CD14-positive monocyte (primary cell): ENCODE data around the gene DNAJB13. TPM values are rescaled to one million over a fixed set of nuclear protein-coding genes. Genes with fewer than 3 reads are reported as not detected.

Experiments used
- DNase-seq, 3 donors: peaks; one replicate each; pipeline ENCODE4 v3.0.0-alpha.2; 2011 to 2022
- H2AFZ ChIP-seq: 2 replicates; pipeline ENCODE4 v1.6.0; 2012; ENCODE audit warnings: mild to moderate bottlenecking, low read depth, low read length, inconsistent platforms; ENCODE audit not compliant: insufficient read depth, poor library complexity, severe bottlenecking
- H3K27ac ChIP-seq, 2 donors: 1 replicate in 1 of 2; 2 replicates in 1 of 2; pipeline ENCODE4 v1.5.1; 2012 to 2013; ENCODE audit warnings: low read length in 2 of 2, control low read depth in 1 of 2, inconsistent platforms in 1 of 2, low read depth in 1 of 2, mild to moderate bottlenecking in 1 of 2
- H3K27me3 ChIP-seq, 2 donors: one replicate each; pipeline versions ENCODE4 v1.6.0 to v1.6.1; 2011 to 2013; ENCODE audit warnings: low read length in 2 of 2; ENCODE audit not compliant: control insufficient read depth in 2 of 2, insufficient read depth in 2 of 2
- H3K36me3 ChIP-seq, 2 donors: replicated peaks in 1 of 2; 1 replicate in 1 of 2; 2 replicates in 1 of 2; pipeline versions ENCODE4 v1.5.1 to v1.6.1; 2012 to 2013; ENCODE audit warnings: low read length in 2 of 2, control low read depth in 1 of 2, inconsistent platforms in 1 of 2, mild to moderate bottlenecking in 1 of 2; ENCODE audit not compliant: insufficient read depth in 2 of 2, control insufficient read depth in 1 of 2
- H3K4me1 ChIP-seq, 2 donors: 1 replicate in 1 of 2; 2 replicates in 1 of 2; pipeline versions ENCODE4 v1.5.1 to v1.6.1; 2012 to 2013; ENCODE audit warnings: low read length in 2 of 2, control low read depth in 1 of 2, inconsistent platforms in 1 of 2, mild to moderate bottlenecking in 1 of 2, moderate library complexity in 1 of 2; ENCODE audit not compliant: insufficient read depth in 2 of 2, control insufficient read depth in 1 of 2
- H3K4me2 ChIP-seq: replicated peaks from 2 replicates; pipeline ENCODE3; 2012; ENCODE audit warnings: low read length, moderate library complexity, mild to moderate bottlenecking; ENCODE audit not compliant: poor library complexity, severe bottlenecking; ENCODE audit errors: extremely low read depth
- H3K4me3 ChIP-seq, 3 experiments: fragments of 200-600 bp in 1 of 3; sonication (generic) in 1 of 3; replicated peaks in 1 of 3; 1 replicate in 2 of 3; 2 replicates in 1 of 3; pipeline ENCODE4 v1.5.1; 2011 to 2013; ENCODE audit warnings: low read length in 3 of 3, mild to moderate bottlenecking in 3 of 3, control low read depth in 2 of 3, low read depth in 2 of 3, inconsistent platforms in 1 of 3, moderate library complexity in 1 of 3
- H3K79me2 ChIP-seq: 2 replicates; pipeline ENCODE4 v1.6.0; 2012; ENCODE audit warnings: mild to moderate bottlenecking, control low read depth, inconsistent platforms, low read length, moderate library complexity; ENCODE audit not compliant: insufficient read depth
- H3K9ac ChIP-seq: 2 replicates; pipeline ENCODE4 v1.6.0; 2017; ENCODE audit warnings: low read length, mild to moderate bottlenecking; ENCODE audit not compliant: insufficient read depth, poor library complexity, severe bottlenecking
- H3K9me3 ChIP-seq, 2 donors: replicated peaks in 1 of 2; 1 replicate in 1 of 2; 2 replicates in 1 of 2; pipeline versions ENCODE4 v1.5.1 to v1.6.1; 2012 to 2013; ENCODE audit warnings: low read length in 2 of 2, control low read depth in 1 of 2; ENCODE audit not compliant: control insufficient read depth in 1 of 2, insufficient read depth in 1 of 2
- H4K20me1 ChIP-seq: 2 replicates; pipeline ENCODE4 v1.6.0; 2012; ENCODE audit warnings: mild to moderate bottlenecking, low read length, control low read depth, moderate library complexity; ENCODE audit not compliant: insufficient read depth
- H3K27ac Mint-ChIP-seq, 7 donors: one replicate each; pipeline ENCODE4 v1.8.0; 2020; ENCODE audit warnings: mild to moderate bottlenecking in 7 of 7, mixed read lengths in 7 of 7, moderate library complexity in 6 of 7, inconsistent platforms in 2 of 7
- H3K27me3 Mint-ChIP-seq, 3 donors: one replicate each; pipeline ENCODE4 v1.8.0; 2021 to 2022; ENCODE audit warnings: low read depth in 3 of 3, mild to moderate bottlenecking in 3 of 3, mixed read lengths in 3 of 3, moderate library complexity in 3 of 3, inconsistent platforms in 1 of 3
- H3K36me3 Mint-ChIP-seq, 2 donors: one replicate each; pipeline ENCODE4 v1.8.0; 2020; ENCODE audit warnings: mixed read lengths in 2 of 2, inconsistent platforms in 1 of 2, mild to moderate bottlenecking in 1 of 2
- H3K4me1 Mint-ChIP-seq: one replicate; pipeline ENCODE4 v1.8.0; 2020; ENCODE audit warnings: mild to moderate bottlenecking, mixed read lengths
- H3K4me3 Mint-ChIP-seq, 2 donors: one replicate each; pipeline ENCODE4 v1.8.0; 2020; ENCODE audit warnings: mild to moderate bottlenecking in 2 of 2, mixed read lengths in 2 of 2, moderate library complexity in 1 of 2
- H3K9me3 Mint-ChIP-seq, 7 donors: one replicate each; pipeline ENCODE4 v1.8.0; 2020 to 2022; ENCODE audit warnings: mixed read lengths in 7 of 7, mild to moderate bottlenecking in 6 of 7, moderate library complexity in 6 of 7, inconsistent platforms in 2 of 7
- WGBS: methylation state at CpG from one replicate; pipeline ENCODE4 v1.1.5; 2013; ENCODE audit warnings: missing lambda C conversion rate; ENCODE audit not compliant: insufficient coverage; 5-methylcytosine and 5-hydroxymethylcytosine counted together
- intact Hi-C, 2 donors: fragments of 100-400 bp; cut with micrococcal nuclease; formaldehyde crosslinking; loops; one replicate each; pipeline versions ENCODE4 v1.15.0 to v1.15.1; 2023
- polyA plus RNA-seq, 3 donors: library from polyadenylated mRNA; depleted of rRNA in 1 of 3; unstranded in 2 of 3; stranded (reverse) in 1 of 3; fragments of 300-500 nt in 2 of 3; fragments of >200 nt in 1 of 3; fragmentation: Illumina TruSeq in 2 of 3; gene quantifications; 1 replicate in 2 of 3; 2 replicates in 1 of 3; pipeline ENCODE4 v1.2.3, GENCODE V29; 2012 to 2021
- TF ChIP-seq, protein P1 (sequence below): fragments of 200-600 bp; IDR thresholded peaks from one replicate; pipeline ENCODE4 v1.8.0; 2022; ENCODE audit warnings: antibody characterized with exemption, mild to moderate bottlenecking

DNAJB13 gene
- polyA plus RNA-seq, 3 donors, result not detected

DNA sequence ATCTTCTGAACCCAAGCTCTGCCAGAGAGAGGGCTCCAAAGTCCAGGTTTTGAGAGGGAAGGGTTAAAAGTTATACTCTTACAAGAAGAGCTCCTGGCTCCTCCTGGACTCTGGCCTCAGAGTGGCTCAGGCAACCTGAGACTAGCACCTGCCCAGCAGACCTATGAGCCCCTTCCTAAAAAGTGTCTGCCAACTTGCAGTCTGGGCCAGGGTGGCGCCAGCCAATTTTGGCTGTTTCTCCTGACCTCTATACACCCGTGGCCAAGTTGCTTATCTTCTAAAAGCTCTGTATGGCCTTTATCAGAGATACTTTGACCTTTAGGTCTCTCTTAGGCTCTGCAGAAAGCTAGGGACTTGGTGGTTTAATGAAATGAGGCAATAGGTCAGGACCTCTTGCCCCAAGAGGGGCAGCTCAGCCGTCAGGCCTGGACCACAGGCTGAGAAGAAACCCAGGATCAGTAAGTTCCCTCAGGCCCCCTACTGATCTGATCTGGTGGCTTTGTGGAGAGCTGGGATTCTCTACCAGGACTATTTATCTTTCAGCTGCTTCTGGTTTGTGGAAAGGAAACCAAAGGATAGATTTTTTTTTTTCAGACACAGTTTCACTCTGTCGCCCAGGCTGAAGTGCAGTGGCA is 68.4 kb downstream of the DNAJB13 start:
- Histone ChIP-seq H3K27me3 (no peaks in the 10 kb centered on the region), H3K4me2 (peak overlapping the region; percentile 43), H2AFZ (peak overlapping the region; percentile 40), H3K27ac (peak overlapping the region; percentile 88 to 94), H3K36me3 (peaks cover 5 to 13% of the 10 kb centered on the region in 2 donors), H4K20me1 (no peaks in the 10 kb centered on the region), H3K9me3 (no peaks in the 10 kb centered on the region), H3K4me3 (peak overlapping the region in 1 of 3 experiments; percentile 22), H3K4me1 (peaks cover 81 to 86% of the 10 kb centered on the region in 2 donors), H3K79me2 (peaks cover 4% of the 10 kb centered on the region), H3K9ac (peak overlapping the region; percentile 47)
- peaks cover 0 to 4% (median 0%) of the 10 kb centered on the region in 7 donors for H3K9me3 Mint-ChIP-seq
- no peak overlapping the region for H3K4me3 Mint-ChIP-seq
- no peaks in the 10 kb centered on the region for H3K27me3 Mint-ChIP-seq
- peaks cover 13% of the 10 kb centered on the region for H3K4me1 Mint-ChIP-seq
- intact Hi-C loops, result no loop called here
- TF ChIP-seq, protein P1, sequence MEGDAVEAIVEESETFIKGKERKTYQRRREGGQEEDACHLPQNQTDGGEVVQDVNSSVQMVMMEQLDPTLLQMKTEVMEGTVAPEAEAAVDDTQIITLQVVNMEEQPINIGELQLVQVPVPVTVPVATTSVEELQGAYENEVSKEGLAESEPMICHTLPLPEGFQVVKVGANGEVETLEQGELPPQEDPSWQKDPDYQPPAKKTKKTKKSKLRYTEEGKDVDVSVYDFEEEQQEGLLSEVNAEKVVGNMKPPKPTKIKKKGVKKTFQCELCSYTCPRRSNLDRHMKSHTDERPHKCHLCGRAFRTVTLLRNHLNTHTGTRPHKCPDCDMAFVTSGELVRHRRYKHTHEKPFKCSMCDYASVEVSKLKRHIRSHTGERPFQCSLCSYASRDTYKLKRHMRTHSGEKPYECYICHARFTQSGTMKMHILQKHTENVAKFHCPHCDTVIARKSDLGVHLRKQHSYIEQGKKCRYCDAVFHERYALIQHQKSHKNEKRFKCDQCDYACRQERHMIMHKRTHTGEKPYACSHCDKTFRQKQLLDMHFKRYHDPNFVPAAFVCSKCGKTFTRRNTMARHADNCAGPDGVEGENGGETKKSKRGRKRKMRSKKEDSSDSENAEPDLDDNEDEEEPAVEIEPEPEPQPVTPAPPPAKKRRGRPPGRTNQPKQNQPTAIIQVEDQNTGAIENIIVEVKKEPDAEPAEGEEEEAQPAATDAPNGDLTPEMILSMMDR, result no peak
- DNase-seq, result no peak
- 56% methylated on average over 3 of the region's 4 CpGs for WGBS
- H3K36me3 Mint-ChIP-seq, result peaks cover 24 to 25% of the 10 kb centered on the region in 2 donors
- no peak overlapping the region for H3K27ac Mint-ChIP-seq

DNA sequence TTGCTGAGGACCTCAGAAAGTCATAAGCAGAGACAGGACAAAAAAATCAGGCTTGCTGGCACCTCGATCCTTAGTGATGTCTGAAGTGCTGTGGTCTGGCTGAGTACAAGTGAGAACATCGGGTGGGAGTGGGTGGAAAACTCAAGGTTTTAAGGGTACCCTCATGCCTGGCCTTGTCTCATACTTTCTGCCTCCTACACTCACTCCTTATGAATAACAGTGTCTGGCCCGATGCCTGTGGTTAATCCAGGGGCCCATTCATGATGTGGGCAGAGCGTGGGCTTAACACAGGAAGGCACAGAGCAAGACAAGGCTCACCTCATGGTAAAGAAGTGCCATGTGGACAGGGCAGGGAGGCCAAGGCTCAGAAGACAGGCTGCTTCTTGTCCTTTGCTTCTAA is 69.0 kb downstream of the DNAJB13 start:
- peak overlapping the region; percentile 43 for H3K4me2 ChIP-seq
- H3K4me3 ChIP-seq, result peak overlapping the region in 1 of 3 experiments; percentile 22
- peak overlapping the region; percentile 5 for H3K9ac ChIP-seq
- Mint-ChIP-seq H3K27me3 (no peaks in the 10 kb centered on the region), H3K27ac (no peak overlapping the region), H3K4me1 (peaks cover 12% of the 10 kb centered on the region), H3K9me3 (peaks cover 0 to 4% (median 0%) of the 10 kb centered on the region in 7 donors), H3K4me3 (no peak overlapping the region), H3K36me3 (peaks cover 19 to 22% of the 10 kb centered on the region in 2 donors)
- no peaks in the 10 kb centered on the region for H3K27me3 ChIP-seq
- DNase-seq, result no peak
- no peaks in the 10 kb centered on the region for H4K20me1 ChIP-seq
- H3K9me3 ChIP-seq, result no peaks in the 10 kb centered on the region
- H3K27ac ChIP-seq, result peak overlapping the region; percentile 88 to 94
- no peak overlapping the region for H2AFZ ChIP-seq
- 43% methylated on average over 1 of the region's 4 CpGs for WGBS
- peaks cover 83 to 88% of the 10 kb centered on the region in 2 donors for H3K4me1 ChIP-seq
- intact Hi-C loops, result loop anchor here in 1 of 2 donors (5.0 kb wide), 1 partner anchor 38 kb away; the partner anchor contains the start of gene UCP2
- TF ChIP-seq, protein P1, result no peak
- H3K79me2 ChIP-seq, result peaks cover 4% of the 10 kb centered on the region
- H3K36me3 ChIP-seq, result peaks cover 5 to 13% of the 10 kb centered on the region in 2 donors

Other genes with a start within 250 kb of the DNAJB13 start
- gene RAB6A, start 190.0 kb upstream of the DNAJB13 start, polyA plus RNA-seq, result 10 to 100 TPM; 38.3 to 91.3 (median 78.6) TPM
- 10 to 100 TPM; 17.8 to 43.1 (median 42.9) TPM for gene MRPL48, start 163.2 kb upstream of the DNAJB13 start, polyA plus RNA-seq
- 10 to 100 TPM; 46.6 to 57.7 (median 53.4) TPM for gene COA4, start 74.2 kb upstream of the DNAJB13 start, polyA plus RNA-seq
- 10 to 100 TPM; 12.0 to 13.7 (median 12.9) TPM for gene PAAF1, start 74.0 kb upstream of the DNAJB13 start, polyA plus RNA-seq
- 100 to 1,000 TPM; 496 to 665 (median 649) TPM for gene UCP2, start 31.8 kb downstream of the DNAJB13 start, polyA plus RNA-seq
- 1 to 10 TPM in 1 of 3 donors, not detected in 2; 3.8 TPM for gene UCP3, start 58.1 kb downstream of the DNAJB13 start, polyA plus RNA-seq
- 10 to 100 TPM in 1 of 3 donors, 1 to 10 TPM in 1, under 1 TPM in 1; 0.87 to 12.1 (median 2.9) TPM for gene C2CD3, start 220.0 kb downstream of the DNAJB13 start, polyA plus RNA-seq
- gene PPME1, start 220.3 kb downstream of the DNAJB13 start, polyA plus RNA-seq, result 10 to 100 TPM in 1 of 3 donors, 1 to 10 TPM in 2; 5.2 to 12.2 (median 8.9) TPM